DMS53 treated with DMSO at 0.1 percent for 48 hours (cell line): ENCODE measurements around the gene KLHDC8B.
"Not testable (repeated sequence)": the region's sequence is repeated elsewhere in the genome, so short reads cannot be mapped to it uniquely, and the experiment has no call there.

Experiments
- DNase-seq: peaks from one replicate; lab custom pipeline; 2025; ENCODE audit not compliant: unreplicated experiment; lab: John Stamatoyannopoulos, UW

KLHDC8B gene

DNA sequence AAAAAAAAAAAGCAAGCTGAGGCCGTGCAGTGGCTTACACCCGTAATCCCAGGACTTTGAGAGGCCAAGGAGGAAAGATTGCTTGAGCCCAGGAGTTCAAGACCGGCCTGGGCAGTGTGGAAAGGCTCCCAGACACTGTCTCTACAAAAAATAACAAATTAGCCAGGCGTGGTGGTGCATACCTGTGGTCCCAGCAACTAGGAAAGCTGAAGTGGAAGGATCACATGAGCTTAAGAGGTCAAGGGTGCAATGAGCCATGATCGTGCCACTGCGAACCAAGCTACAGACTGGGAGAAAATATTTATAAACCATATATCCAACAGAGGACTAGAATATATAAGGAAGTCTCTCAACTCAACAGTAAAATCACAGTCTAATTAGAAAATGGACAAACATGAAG lies 10.0 kb downstream of the KLHDC8B start:
- no peak for DNase-seq

DNA sequence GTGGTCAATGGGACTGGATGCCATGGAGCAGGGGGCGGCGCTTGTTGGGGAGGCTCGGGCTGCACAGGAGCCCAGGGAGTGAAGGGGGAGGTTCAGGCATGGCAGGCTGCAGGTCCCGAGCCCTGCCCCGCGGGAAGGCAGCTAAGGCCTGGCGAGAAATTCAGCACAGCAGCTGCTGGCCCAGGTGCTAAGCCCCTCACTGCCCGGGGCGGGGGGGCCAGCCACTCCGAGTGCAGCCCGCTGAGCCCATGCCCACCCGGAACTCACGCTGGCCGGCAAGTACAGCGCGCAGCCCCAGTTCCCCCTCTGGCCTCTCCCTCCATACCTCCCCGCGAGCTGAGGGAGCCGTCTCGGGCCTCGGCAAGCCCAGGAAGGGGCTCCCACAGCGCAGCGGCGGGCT lies 11.3 kb downstream of the KLHDC8B start:
- no peak for DNase-seq

GRCh38 chr3:49183873-49184272 lies 12.5 kb downstream of the KLHDC8B start:
- DNase-seq = no peak

GRCh38 chr3:49191741-49192140 lies 20.3 kb downstream of the KLHDC8B start:
- DNase-seq = no peak

- DNase-seq = no peak
Observed at GRCh38 chr3:49198161-49198560, 26.8 kb downstream of the KLHDC8B start.

DNA sequence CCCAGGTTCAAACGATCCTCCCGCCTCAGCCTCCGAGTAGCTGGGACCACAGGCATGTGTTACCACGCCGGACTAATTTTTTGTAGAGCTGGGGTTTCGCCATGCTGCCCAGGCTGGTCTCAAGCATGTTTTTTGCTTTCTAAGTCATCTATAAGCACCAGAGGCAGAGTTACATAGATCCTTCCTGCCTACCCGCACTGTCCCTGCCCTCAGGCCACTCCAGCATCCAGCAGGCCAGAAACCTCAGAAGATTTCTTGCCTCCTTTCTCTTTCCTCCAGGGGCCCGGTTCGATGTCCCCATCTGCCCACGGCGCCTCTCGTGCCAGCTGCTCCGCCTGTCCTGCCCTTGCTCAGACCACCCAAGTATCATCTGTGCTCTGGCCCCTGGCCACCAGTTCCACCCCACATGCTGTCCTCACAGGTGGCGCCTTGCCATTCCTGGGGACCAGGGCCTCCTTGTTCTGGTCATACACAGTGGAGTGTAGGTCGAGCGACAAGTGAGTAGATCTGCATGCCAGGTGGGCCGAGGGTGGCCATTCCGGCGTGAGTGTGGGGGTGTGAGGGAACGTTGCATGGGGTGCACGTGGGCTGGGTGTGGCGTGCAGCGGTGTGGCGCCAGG lies 27.3 kb downstream of the KLHDC8B start:
- DNase-seq = no peak

- no peak for DNase-seq
Observed at GRCh38 chr3:49199239-49199899, 28.0 kb downstream of the KLHDC8B start.

- no peak for DNase-seq
Observed at GRCh38 chr3:49199900-49200281, 28.5 kb downstream of the KLHDC8B start.

- no peak for DNase-seq
Observed at GRCh38 chr3:49213541-49213943, 42.1 kb downstream of the KLHDC8B start.

GRCh38 chr3:49213998-49214397 lies 42.6 kb downstream of the KLHDC8B start:
- no peak for DNase-seq

- DNase-seq = not testable (repeated sequence)
Observed at GRCh38 chr3:49216687-49217086, 45.3 kb downstream of the KLHDC8B start.

DNA sequence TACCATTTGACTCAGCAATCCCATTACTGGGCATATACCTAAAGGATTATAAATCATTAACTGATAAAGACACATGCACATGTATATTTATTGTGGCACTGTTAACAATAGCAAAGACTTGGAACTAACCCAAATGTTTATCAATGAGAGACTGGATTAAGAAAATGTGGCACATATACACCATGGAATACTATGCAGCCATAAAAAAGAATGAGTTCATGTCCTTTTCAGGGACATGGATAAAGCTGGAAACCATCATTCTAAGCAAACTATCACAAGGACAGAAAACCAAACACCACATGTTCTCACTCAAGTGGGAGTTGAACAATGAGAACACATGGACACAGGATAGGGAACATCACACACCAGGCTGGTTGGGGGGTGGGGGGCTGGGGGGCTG lies 45.7 kb downstream of the KLHDC8B start:
- DNase-seq = not testable (repeated sequence)

- no peak for DNase-seq
Observed at GRCh38 chr3:49217688-49218470, 46.5 kb downstream of the KLHDC8B start.

DNA sequence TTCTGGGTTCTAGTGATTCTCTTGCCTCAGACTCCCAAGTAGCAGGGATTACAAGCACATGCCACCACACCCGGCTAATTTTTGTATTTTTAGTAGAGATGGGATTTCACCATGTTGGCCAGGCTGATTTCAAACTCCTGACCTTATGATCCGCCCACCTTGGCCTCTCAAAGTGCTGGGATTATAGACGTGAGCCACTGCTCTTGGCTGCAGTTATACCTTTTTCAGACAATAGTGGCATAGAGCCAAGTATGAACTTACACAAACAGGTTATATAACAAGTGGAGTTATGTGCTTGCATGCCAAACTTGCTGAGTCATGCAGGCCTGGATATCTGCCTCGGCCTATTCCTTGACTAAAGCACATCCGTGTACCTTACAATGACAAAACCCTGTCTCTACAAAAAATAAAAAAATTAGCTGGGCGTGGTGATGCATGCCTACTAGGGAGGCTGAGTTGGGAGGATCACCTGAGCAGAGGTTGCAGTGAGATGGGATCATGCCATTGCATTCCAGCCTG lies 47.1 kb downstream of the KLHDC8B start:
- peak; percentile 27 for DNase-seq

GRCh38 chr3:49219132-49219531 lies 47.7 kb downstream of the KLHDC8B start:
- DNase-seq = no peak

DNA sequence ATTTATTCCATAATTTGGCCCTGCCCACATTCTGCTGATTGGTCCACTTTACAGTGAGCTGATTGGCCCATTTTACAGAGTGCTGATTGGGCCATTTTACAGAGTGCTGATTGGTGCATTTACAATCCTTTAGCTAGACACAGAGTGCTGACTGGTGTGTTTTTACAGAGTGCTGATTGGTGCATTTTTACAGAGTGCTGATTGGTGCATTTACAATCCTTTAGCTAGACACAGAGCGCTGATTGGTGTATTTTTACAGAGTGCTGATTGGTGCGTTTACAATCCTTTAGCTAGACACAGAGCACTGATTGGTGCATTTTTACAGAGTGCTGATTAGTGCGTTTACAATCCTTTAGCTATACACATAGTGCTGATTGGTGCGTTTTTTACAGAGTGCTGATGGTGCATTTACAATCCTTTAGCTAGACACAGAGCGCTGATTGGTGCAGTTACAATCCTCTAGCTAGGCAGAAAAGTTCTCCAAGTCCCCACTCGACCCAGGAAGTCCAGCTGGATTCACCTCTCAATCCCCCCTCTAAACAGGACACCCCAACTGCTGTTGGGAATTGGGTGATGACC lies 49.7 kb downstream of the KLHDC8B start:
- DNase-seq = not testable (repeated sequence)

DNA sequence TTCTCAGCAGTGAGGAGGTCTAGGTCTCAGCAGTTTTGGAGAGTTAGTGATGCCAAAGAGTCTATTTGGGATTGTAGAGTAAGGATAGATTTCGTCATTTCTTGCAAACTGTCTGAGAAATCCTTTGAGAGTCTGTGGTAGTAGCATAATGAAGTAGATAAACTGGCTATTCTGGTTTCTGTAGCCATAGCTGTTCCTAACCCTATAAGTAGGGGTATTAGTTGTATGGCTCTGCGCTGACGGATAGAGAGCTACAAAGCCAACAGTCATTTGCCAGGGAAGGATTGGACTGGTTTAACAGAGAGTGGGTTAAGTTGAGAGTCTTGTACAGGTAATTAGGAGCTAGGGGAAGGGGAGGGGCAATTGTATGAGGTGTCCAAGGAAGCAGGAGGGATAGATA lies 50.6 kb downstream of the KLHDC8B start:
- DNase-seq = no peak
